HT-29 (cell line): ENCODE measurements around the gene ZMYM1. TPM values are rescaled to one million over a fixed set of nuclear protein-coding genes. Genes with fewer than 3 reads are reported as not detected.

Experiments
- total RNA-seq: library from RNA; depleted of rRNA; stranded (reverse); fragments of >200 nt; shearing (Covaris generic); gene quantifications from 2 replicates; pipeline ENCODE4 v1.2.3, GENCODE V29; 2014; rRNA removed

Gene ZMYM1
- total RNA-seq, 1 experiment from 2014 or later: 3.7 TPM

Other genes starting within 250 kb of the ZMYM1 start
- 31.5 and 37.7 TPM in 2 replicates for gene SMIM12, start 219.6 kb upstream of the ZMYM1 start, total RNA-seq
- gene DLGAP3, start 149.7 kb upstream of the ZMYM1 start, total RNA-seq: 0.44 TPM in 1 of 2 replicates, not detected in the other
- 11.7 TPM in 2 replicates for gene TMEM35B, start 94.0 kb upstream of the ZMYM1 start, total RNA-seq
- 4.4 and 7.4 TPM in 2 replicates for gene ZMYM6, start 47.4 kb upstream of the ZMYM1 start, total RNA-seq
- 166 and 167 TPM in 2 replicates for gene SFPQ, start 113.8 kb downstream of the ZMYM1 start, total RNA-seq
- 9.7 and 16.5 TPM in 2 replicates for gene ZMYM4, start 189.3 kb downstream of the ZMYM1 start, total RNA-seq